Stimulated activated CD4-positive, alpha-beta T cell treated with anti-CD3 and anti-CD28 coated beads, Interleukin-15, amount 100 ng/mL, for 1 hour (primary cell): ENCODE data around the gene VPS50.
"Not testable (repeated sequence)": the region's sequence is repeated elsewhere in the genome, so short reads cannot be mapped to it uniquely, and the experiment has no call there.

Experiments used
- DNase-seq, 2 donors: peaks; one replicate each; pipeline ENCODE4 v3.0.0-alpha.2; 2020; ENCODE audit warnings: low read depth in 1 of 2, low spot score in 1 of 2

VPS50 gene

GRCh38 chr7:93239824-93240223 lies 7.7 kb downstream of the VPS50 start:
- DNase-seq, result no peak

- no peak for DNase-seq
Measured at GRCh38 chr7:93242106-93242505, 9.9 kb downstream of the VPS50 start.

GRCh38 chr7:93245525-93246432 lies 13.6 kb downstream of the VPS50 start:
- no peak for DNase-seq

- DNase-seq, result no peak
Measured at GRCh38 chr7:93249491-93250148, 17.5 kb downstream of the VPS50 start.

GRCh38 chr7:93258661-93259060 lies 26.5 kb downstream of the VPS50 start:
- no peak for DNase-seq

- no peak for DNase-seq
Measured at GRCh38 chr7:93262535-93262934, 30.4 kb downstream of the VPS50 start.

GRCh38 chr7:93265220-93265619 lies 33.1 kb downstream of the VPS50 start:
- no peak for DNase-seq

GRCh38 chr7:93279541-93279940 lies 47.4 kb downstream of the VPS50 start:
- no peak for DNase-seq

- DNase-seq, result no peak
Measured at GRCh38 chr7:93284908-93285307, 52.7 kb downstream of the VPS50 start.

- DNase-seq, result no peak
Measured at GRCh38 chr7:93293229-93293628, 61.1 kb downstream of the VPS50 start.

GRCh38 chr7:93298206-93298605 lies 66.0 kb downstream of the VPS50 start:
- DNase-seq, result no peak

GRCh38 chr7:93298671-93299070 lies 66.5 kb downstream of the VPS50 start:
- no peak for DNase-seq

GRCh38 chr7:93301736-93302135 lies 69.6 kb downstream of the VPS50 start:
- DNase-seq, result no peak

GRCh38 chr7:93307131-93307660 lies 75.0 kb downstream of the VPS50 start:
- no peak for DNase-seq

GRCh38 chr7:93307943-93308342 lies 75.8 kb downstream of the VPS50 start:
- no peak for DNase-seq

GRCh38 chr7:93310346-93310745 lies 78.2 kb downstream of the VPS50 start:
- no peak for DNase-seq

GRCh38 chr7:93314449-93314848 lies 82.3 kb downstream of the VPS50 start:
- no peak for DNase-seq

- DNase-seq, result no peak
Measured at GRCh38 chr7:93315896-93316295, 83.7 kb downstream of the VPS50 start.

GRCh38 chr7:93316730-93317129 lies 84.6 kb downstream of the VPS50 start:
- DNase-seq, result no peak

- DNase-seq, result no peak
Measured at GRCh38 chr7:93320887-93321286, 88.7 kb downstream of the VPS50 start.

GRCh38 chr7:93326291-93326690 lies 94.1 kb downstream of the VPS50 start:
- DNase-seq, result not testable (repeated sequence)

GRCh38 chr7:93327006-93327633 lies 95.0 kb downstream of the VPS50 start:
- no peak for DNase-seq
